Astrocyte (in vitro differentiated cells and primary cell): ENCODE results near the gene PNPLA7. TPM values are rescaled to one million over a fixed set of nuclear protein-coding genes. Genes with fewer than 3 reads are reported as not detected.

Experiments used
- DNase-seq: peaks from one replicate; pipeline ENCODE4 v3.0.0-alpha.2; 2010; ENCODE audit warnings: low read depth
- FAIRE-seq: peaks from 2 replicates; lab custom pipeline; 2011; peaks lifted over from hg19 to GRCh38; lab: Jason Lieb, UNC
- H2AFZ ChIP-seq: 2 replicates; pipeline ENCODE4 v1.6.0; 2012; ENCODE audit warnings: low read depth, low read length, inconsistent platforms
- H3K27ac ChIP-seq: 2 replicates; pipeline ENCODE4 v1.5.1; 2011; ENCODE audit warnings: low read depth, low read length, inconsistent platforms
- H3K27me3 ChIP-seq: 2 replicates; pipeline ENCODE4 v1.6.0; 2011; ENCODE audit warnings: low read length, inconsistent platforms; ENCODE audit not compliant: insufficient read depth
- H3K36me3 ChIP-seq: 2 replicates; pipeline ENCODE4 v1.5.1; 2011; ENCODE audit warnings: low read length, inconsistent platforms; ENCODE audit not compliant: insufficient read depth
- H3K4me1 ChIP-seq: 2 replicates; pipeline ENCODE4 v1.5.1; 2011; ENCODE audit warnings: low read length, inconsistent platforms; ENCODE audit not compliant: insufficient read depth
- H3K4me2 ChIP-seq: 2 replicates; pipeline ENCODE4 v1.6.0; 2012; ENCODE audit warnings: low read length, inconsistent platforms
- H3K4me3 ChIP-seq: 2 replicates; pipeline ENCODE4 v1.5.1; 2011; ENCODE audit warnings: low read depth, mild to moderate bottlenecking, low read length, inconsistent platforms; ENCODE audit not compliant: insufficient read depth
- H3K79me2 ChIP-seq: 2 replicates; pipeline ENCODE4 v1.6.0; 2012; ENCODE audit warnings: mild to moderate bottlenecking, low read length, inconsistent platforms; ENCODE audit not compliant: insufficient read depth
- H3K9ac ChIP-seq: 2 replicates; pipeline ENCODE4 v1.6.0; 2012; ENCODE audit warnings: mild to moderate bottlenecking, low read length, inconsistent platforms
- H3K9me3 ChIP-seq: 2 replicates; pipeline ENCODE4 v1.5.1; 2012; ENCODE audit warnings: low read depth, mild to moderate bottlenecking, low read length, inconsistent platforms; ENCODE audit not compliant: insufficient read depth
- H4K20me1 ChIP-seq: 2 replicates; pipeline ENCODE4 v1.6.0; 2012; ENCODE audit warnings: low read length, inconsistent platforms; ENCODE audit not compliant: insufficient read depth
- H3K27ac Mint-ChIP-seq: one replicate; pipeline ENCODE4 v1.8.0; 2021; ENCODE audit warnings: mild to moderate bottlenecking, mixed read lengths; ENCODE audit not compliant: unreplicated experiment
- H3K27me3 Mint-ChIP-seq: one replicate; pipeline ENCODE4 v1.8.0; 2021; ENCODE audit warnings: low read depth, mixed read lengths; ENCODE audit not compliant: unreplicated experiment
- H3K36me3 Mint-ChIP-seq: one replicate; pipeline ENCODE4 v1.8.0; 2021; ENCODE audit warnings: low read depth, mixed read lengths; ENCODE audit not compliant: unreplicated experiment
- H3K4me1 Mint-ChIP-seq: one replicate; pipeline ENCODE4 v1.8.0; 2021; ENCODE audit warnings: low read depth, mixed read lengths; ENCODE audit not compliant: unreplicated experiment
- H3K4me3 Mint-ChIP-seq: one replicate; pipeline ENCODE4 v1.8.0; 2021; ENCODE audit warnings: mild to moderate bottlenecking, moderate library complexity, mixed read lengths; ENCODE audit not compliant: unreplicated experiment
- H3K9me3 Mint-ChIP-seq: one replicate; pipeline ENCODE4 v1.8.0; 2021; ENCODE audit warnings: mild to moderate bottlenecking, mixed read lengths; ENCODE audit not compliant: unreplicated experiment
- EZH2 ChIP-seq: IDR thresholded peaks from 2 replicates; pipeline ENCODE4 v1.6.1; 2012; ENCODE audit warnings: mild to moderate bottlenecking, low read length, inconsistent platforms; ENCODE audit not compliant: insufficient read depth
- total RNA-seq: library from RNA; stranded (reverse); gene quantifications from 2 replicates; pipeline ENCODE4 v1.2.1, GENCODE V29; 2021
- TF ChIP-seq, protein P1 (sequence below): IDR thresholded peaks from 2 replicates; pipeline ENCODE4 v1.5.1; 2011; ENCODE audit warnings: low read depth, mild to moderate bottlenecking, inconsistent platforms, low read length, moderate library complexity; ENCODE audit not compliant: insufficient read depth

Gene PNPLA7
- total RNA-seq, 1 donor from 2014 or later: 2.6 TPM

DNA sequence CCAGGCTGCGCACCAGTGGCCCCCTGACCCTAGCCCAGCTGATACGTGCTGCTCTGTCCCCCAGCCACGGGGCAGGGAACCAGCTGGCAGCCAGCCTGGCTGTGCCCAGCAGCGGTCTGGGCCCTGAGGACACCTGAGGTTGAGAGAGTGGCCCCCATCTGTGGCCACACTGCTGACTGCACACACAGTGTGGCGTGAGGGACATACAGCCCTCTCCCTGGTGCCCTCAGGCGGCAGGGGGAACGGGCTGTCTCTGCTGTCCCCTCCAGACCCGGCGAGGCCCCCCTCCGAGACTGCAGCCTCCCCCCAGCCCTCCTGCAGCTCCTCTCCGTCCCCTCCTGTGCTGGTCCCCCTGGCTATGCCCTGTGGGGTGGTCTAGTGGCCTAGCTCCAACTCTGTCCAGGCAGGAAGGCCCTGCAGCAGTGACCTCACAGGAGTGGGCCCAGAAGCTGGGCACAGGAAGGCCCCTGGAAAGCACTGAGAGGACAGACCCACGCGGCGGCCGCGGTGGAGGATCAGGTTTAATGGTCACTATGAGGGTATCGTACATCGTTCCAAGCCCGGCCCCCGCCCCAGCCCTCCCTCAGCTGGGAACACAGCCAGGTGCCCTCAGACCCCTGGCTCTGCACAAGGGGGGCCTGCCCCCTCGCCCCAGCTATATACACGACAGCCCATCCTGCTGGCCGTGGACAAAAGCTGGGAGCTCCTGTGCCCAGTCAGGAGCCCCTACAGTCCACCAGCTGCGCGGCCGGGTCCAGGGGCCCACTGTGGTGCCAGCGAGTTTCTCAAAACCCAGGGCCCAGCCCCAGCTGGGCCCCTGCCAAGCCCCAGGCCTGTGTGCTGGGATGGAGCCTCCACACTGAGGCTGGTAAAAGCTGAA, 102.2 kb downstream of the PNPLA7 start:
- Histone ChIP-seq H3K4me1 (no peaks in the 10 kb centered on the region), H3K27me3 (no peaks in the 10 kb centered on the region), H3K27ac (no peak overlapping the region), H3K4me2 (no peak overlapping the region), H3K9me3 (no peaks in the 10 kb centered on the region), H3K36me3 (peaks cover 3% of the 10 kb centered on the region), H3K79me2 (no peaks in the 10 kb centered on the region), H2AFZ (no peak overlapping the region), H3K9ac (no peak overlapping the region), H4K20me1 (peaks cover 11% of the 10 kb centered on the region), H3K4me3 (no peak overlapping the region)
- DNase-seq: no peak
- Mint-ChIP-seq H3K27me3 (peaks cover 1% of the 10 kb centered on the region), H3K4me1 (peaks cover 2% of the 10 kb centered on the region), H3K4me3 (no peak overlapping the region), H3K36me3 (peaks cover 1% of the 10 kb centered on the region), H3K9me3 (no peaks in the 10 kb centered on the region), H3K27ac (no peak overlapping the region)
- FAIRE-seq: no peak
- TF ChIP-seq EZH2: no peak
- TF ChIP-seq, protein P1, sequence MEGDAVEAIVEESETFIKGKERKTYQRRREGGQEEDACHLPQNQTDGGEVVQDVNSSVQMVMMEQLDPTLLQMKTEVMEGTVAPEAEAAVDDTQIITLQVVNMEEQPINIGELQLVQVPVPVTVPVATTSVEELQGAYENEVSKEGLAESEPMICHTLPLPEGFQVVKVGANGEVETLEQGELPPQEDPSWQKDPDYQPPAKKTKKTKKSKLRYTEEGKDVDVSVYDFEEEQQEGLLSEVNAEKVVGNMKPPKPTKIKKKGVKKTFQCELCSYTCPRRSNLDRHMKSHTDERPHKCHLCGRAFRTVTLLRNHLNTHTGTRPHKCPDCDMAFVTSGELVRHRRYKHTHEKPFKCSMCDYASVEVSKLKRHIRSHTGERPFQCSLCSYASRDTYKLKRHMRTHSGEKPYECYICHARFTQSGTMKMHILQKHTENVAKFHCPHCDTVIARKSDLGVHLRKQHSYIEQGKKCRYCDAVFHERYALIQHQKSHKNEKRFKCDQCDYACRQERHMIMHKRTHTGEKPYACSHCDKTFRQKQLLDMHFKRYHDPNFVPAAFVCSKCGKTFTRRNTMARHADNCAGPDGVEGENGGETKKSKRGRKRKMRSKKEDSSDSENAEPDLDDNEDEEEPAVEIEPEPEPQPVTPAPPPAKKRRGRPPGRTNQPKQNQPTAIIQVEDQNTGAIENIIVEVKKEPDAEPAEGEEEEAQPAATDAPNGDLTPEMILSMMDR: no peak

DNA sequence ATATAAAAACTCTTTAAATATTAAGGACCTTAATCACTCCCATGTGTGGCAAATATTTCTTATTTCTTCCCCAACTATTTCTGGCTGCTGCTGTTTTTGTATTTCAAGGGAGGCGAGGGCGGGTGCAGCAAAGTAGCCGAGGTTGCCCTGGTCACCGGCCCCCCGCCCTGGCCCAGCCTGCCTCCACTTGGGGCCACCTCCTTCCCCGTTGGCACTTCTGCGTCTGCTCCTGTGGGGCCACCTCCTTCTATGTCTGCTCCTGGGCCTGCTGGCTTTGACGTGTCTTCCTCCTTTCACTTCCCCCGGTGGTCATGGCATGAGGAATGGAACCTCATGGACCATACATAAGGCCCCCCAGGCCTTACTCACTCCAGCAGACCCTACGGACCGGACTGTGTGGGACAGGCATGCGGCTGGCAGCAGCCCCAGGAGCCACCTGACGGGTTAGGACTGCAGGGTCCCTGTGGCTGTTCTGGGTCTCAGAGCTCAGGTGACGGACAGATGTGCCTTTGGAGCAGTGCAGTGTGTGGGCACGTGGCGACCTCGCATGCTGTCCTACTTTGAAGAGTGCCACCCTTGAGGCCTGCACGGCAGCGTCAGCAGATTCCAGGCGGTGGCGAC, 103.2 kb downstream of the PNPLA7 start:
- Histone ChIP-seq H3K36me3 (no peaks in the 10 kb centered on the region), H3K4me2 (no peak overlapping the region), H3K4me3 (no peak overlapping the region), H3K4me1 (no peaks in the 10 kb centered on the region), H3K79me2 (no peaks in the 10 kb centered on the region), H4K20me1 (peaks cover 9% of the 10 kb centered on the region), H3K9me3 (no peaks in the 10 kb centered on the region), H2AFZ (no peak overlapping the region), H3K27ac (no peak overlapping the region), H3K9ac (no peak overlapping the region), H3K27me3 (peaks cover 3% of the 10 kb centered on the region)
- DNase-seq (no peak), FAIRE-seq (no peak)
- TF ChIP-seq, protein P1: no peak
- no peak for TF ChIP-seq EZH2
- Mint-ChIP-seq H3K27ac (no peak overlapping the region), H3K4me3 (no peak overlapping the region), H3K9me3 (no peaks in the 10 kb centered on the region), H3K4me1 (peaks cover 2% of the 10 kb centered on the region), H3K27me3 (peaks cover 2% of the 10 kb centered on the region), H3K36me3 (peaks cover 1% of the 10 kb centered on the region)
